Femur (tissue), 1 donor: ENCODE results near the gene BSND.

Experiments used
- DNase-seq: peaks from one replicate; pipeline ENCODE4 v3.0.0-alpha.2; 2017

Gene BSND

GRCh38 chr1:55049271-55049913 is 50.7 kb downstream of the BSND start:
- no peak for DNase-seq

DNA sequence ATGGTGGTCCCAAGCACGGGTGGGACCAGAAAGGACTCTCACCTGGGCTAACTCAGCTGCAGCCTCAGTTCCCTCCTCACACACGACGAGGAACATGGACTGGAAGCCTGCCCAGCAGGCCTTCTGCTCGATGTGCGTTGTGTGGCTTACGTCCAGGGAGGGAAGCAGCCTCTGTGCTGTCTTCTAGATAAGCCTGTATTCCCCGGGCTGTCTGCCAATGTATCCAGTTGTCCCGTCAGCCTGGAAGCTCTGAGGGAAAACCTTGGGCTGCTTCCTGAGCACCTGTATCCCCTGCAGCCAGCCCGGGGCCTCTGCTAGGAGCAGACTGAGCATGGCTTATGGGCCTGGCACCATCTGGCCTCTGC is 51.2 kb downstream of the BSND start:
- peak; percentile 75 for DNase-seq

DNA sequence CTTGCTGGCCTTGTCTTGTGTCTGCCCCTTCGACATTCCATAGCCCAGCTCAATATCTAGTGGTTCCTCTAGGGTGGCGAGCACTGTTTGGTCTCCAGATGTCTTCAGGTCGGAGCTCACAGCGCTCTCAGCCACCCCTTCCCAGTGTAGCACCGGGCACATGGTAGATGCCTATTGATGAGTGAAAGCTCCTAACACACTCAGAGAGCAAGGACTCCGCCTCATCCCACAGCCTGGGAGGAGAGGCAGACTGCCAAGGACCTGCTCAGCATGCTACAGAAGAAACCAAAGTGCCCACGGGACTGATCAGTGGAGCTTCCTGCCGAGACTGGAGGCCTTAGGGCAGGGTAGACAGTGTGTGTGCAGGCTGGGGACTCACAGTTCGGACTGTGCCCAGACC is 51.5 kb downstream of the BSND start:
- no peak for DNase-seq

GRCh38 chr1:55051169-55051568 is 52.4 kb downstream of the BSND start:
- DNase-seq = no peak

GRCh38 chr1:55051621-55052020 is 52.9 kb downstream of the BSND start:
- no peak for DNase-seq

GRCh38 chr1:55052221-55053142 is 53.7 kb downstream of the BSND start:
- DNase-seq = no peak

DNA sequence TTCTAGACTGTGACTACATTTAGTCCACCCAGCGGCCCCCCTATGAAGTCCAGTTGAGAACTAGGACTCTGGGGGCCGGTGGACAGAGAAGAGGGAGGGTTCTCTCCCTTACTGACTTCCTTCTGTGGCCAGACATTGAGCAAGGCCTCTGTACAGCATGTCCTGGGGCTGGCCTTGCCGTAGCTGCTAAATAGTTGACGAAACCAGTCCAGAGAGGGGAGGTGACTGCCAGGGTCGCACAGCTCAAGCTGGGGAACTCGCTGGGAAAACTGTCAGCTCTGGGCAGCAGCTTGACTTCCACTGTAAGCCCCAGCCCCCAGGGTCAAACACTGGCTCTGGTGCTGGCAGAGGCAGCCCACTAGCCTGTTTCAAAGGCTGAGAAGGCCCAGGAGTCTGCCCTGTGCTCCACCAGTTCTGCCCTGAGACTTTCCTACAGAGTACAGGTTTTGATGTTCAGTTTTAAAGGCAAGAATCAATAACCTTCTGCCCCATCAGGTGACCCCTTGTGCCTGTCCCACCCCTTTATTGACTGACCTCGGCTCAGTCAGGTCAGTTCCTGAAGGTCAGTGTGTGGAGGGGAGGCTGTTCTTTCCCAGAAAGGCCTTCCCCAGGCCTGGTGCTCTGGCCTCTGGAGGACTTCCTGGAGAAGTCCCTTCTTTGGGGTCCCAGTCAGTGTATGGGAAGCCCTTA is 54.7 kb downstream of the BSND start:
- no peak for DNase-seq

GRCh38 chr1:55054396-55054795 is 55.7 kb downstream of the BSND start:
- no peak for DNase-seq

DNA sequence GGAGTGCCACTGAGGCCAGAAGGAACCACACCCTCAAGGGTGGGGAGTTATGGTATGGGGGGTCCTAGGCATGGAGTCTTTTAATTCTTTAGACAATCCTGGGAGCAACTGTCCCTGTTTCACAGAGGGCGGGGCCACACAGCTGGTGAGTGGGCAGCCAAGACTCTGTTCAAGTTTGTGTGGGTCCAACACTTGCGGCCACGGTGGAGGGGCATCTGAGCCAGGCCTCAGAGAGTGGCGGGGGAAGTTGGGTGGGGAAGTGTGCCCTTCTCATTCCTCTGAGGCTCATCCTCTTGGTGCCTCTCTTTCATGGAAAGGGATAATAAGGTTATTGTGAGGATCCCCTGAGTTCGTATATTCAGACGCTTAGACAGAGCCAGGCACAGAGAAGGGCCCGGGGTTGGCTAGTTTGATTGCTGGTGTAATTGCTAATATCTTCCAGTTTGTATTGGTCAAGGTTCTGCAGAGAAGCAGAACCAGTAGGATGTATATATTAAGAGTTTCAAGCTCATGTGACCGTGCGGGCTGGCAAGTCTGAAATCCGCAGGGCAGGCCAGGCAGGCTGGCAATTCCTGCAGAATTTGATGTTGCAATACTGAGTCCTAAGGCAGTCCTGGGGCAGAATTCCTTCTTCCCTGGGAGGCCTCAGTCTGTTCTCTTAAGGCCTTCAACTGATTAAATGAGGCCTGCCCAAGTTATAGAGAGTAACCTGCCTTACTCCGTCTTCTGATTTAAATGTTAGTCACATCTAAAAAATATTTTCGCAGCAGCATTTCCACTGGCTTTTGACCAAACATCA is 56.5 kb downstream of the BSND start:
- DNase-seq = no peak

DNA sequence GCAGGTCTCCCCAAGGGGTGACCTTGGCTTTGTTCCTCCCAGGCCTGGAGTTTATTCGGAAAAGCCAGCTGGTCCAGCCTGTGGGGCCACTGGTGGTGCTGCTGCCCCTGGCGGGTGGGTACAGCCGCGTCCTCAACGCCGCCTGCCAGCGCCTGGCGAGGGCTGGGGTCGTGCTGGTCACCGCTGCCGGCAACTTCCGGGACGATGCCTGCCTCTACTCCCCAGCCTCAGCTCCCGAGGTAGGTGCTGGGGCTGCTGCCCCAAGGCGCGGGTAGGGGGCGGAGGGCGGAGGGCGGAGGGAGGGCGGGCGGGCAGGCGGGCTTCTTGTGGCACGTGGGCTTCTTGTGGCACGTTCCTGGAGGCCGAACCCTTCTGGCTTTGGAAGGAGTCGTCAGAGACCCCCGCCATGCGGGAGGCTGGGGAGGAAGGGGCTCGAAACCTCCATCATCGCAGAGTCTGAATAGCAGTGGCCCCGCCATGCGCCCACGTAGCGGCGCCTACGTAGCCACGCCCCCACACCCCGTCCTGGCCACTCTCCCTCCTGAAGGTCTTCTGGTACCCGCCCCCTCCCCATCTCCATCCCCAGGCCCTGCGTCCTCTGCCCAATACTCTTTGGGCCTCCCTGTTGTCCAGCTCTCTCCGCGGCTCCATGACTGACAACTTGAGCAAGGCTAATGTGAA is 57.4 kb downstream of the BSND start:
- no peak for DNase-seq

- DNase-seq = no peak
Observed at GRCh38 chr1:55056632-55056992, 57.9 kb downstream of the BSND start.

DNA sequence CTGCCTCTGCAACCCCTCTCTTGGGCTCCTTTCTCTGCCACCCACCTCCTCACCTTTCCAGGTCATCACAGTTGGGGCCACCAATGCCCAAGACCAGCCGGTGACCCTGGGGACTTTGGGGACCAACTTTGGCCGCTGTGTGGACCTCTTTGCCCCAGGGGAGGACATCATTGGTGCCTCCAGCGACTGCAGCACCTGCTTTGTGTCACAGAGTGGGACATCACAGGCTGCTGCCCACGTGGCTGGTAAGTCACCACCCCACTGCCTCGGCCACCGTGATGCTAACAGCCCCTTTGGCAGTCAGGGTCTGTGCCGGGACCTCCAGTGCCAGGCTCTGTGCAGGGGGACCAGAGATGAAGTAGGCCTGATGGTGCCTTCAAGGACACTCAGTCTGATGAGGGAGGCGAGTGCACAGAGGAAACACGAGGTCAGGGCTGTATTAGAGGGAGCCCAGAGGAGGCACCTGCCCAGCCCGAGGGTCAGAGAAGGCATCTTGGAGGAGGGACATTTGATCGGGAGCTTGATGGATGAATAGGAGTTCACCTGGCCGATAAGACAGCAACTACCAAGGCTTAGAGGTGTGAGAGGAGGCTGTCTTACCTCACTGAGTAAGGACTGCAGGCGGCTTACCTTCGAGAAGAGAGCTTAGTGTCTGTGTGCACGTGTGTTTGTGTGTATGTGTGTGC is 58.7 kb downstream of the BSND start:
- DNase-seq = no peak

- DNase-seq = no peak
Observed at GRCh38 chr1:55057956-55058298, 59.2 kb downstream of the BSND start.

GRCh38 chr1:55059302-55060132 is 60.8 kb downstream of the BSND start:
- no peak for DNase-seq

DNA sequence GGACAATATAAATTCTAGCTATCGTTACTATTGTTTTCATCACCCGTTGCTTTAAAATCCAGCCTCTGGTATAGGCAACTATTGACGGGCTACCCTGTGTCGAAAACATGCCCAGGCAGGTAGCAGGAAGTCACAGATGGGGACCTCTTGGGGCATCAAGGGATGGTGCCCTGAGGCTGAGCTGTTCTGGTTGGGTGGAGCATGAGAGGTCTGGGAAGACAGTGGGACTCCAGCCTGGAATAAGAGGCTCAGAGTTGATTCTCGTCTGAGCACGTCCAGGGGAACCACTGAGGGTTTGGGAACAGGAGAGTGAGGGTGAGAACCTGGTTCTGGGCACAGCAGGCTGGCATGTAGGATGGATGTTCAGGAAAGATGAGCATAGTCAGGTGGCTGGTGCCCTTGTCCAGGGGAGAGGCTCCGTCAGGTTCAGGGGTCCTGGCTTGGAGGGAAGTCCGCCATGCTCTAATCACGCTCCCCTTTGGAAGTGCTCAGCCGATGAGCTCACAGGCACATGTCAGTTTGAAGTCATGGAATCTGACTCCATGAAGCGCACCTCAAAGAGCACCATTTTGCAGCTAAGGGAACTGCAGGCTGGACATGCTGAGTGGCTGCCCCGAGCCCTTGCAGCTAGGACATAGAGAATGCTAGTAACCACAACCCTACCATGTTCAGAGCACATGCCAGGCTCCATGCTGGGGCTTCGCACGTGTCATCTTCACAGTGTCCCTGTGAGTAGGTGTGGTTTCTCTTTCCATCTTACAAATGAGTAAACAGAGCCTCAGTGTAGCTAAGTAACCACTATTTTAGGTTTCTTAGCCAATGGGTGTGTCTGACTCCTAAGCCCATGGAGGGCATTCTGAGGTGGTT is 61.6 kb downstream of the BSND start:
- no peak for DNase-seq

DNA sequence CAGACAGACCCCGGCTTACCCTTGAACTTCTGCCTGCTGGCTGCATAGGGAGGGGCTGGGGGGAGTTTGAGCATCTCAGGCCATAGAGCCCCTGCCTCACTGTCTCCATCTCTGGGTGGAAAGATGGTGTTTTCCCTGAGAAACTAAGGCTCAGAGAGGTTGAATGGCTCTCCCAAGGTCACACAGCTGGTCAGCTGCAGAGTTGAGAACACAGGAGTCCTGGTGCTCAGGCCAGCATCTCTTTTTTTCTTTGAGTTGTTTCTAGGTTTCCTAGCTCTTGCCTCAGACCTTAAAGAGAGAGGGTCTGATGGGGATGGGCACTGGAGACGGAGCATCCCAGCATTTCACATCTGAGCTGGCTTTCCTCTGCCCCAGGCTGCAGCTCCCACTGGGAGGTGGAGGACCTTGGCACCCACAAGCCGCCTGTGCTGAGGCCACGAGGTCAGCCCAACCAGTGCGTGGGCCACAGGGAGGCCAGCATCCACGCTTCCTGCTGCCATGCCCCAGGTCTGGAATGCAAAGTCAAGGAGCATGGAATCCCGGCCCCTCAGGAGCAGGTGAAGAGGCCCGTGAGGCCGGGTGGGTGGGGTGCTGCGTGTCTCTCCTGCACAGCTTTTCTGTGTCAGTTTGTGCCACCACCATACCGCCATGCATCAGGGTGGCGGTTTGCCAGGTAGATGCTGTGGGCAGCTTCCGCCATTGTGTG is 62.4 kb downstream of the BSND start:
- DNase-seq = no peak
